NT2/D1 (cell line): ENCODE results near the gene IBSP.

Experiments used
- DNase-seq: peaks from one replicate; pipeline ENCODE4 v3.0.0-alpha.2; 2011; ENCODE audit warnings: low read depth, low spot score
- H3K27me3 ChIP-seq: 2 replicates; pipeline ENCODE4 v1.6.0; 2011; ENCODE audit warnings: mild to moderate bottlenecking; ENCODE audit not compliant: insufficient read length, insufficient read depth
- H3K36me3 ChIP-seq: 2 replicates; pipeline ENCODE4 v1.6.1; 2011; ENCODE audit warnings: mild to moderate bottlenecking, low read length, mixed read lengths; ENCODE audit not compliant: insufficient read depth, insufficient read length
- H3K4me1 ChIP-seq: 2 replicates; pipeline ENCODE4 v1.5.1; 2011; ENCODE audit not compliant: insufficient read depth, insufficient read length
- H3K4me3 ChIP-seq: 2 replicates; pipeline ENCODE4 v1.5.1; 2011; ENCODE audit warnings: low read depth; ENCODE audit not compliant: insufficient read length
- H3K9ac ChIP-seq: 2 replicates; pipeline ENCODE4 v1.6.0; 2011; ENCODE audit warnings: low read depth; ENCODE audit not compliant: insufficient read length
- H3K9me3 ChIP-seq: 2 replicates; pipeline ENCODE4 v1.5.1; 2011; ENCODE audit warnings: mild to moderate bottlenecking, low read length; ENCODE audit not compliant: insufficient read depth
- SUZ12 ChIP-seq: IDR thresholded peaks from 2 replicates; pipeline ENCODE4 v1.6.1; 2011; ENCODE audit not compliant: insufficient read length, insufficient read depth; ENCODE audit errors: extremely low read depth
- YY1 ChIP-seq: IDR thresholded peaks from 2 replicates; pipeline ENCODE4 v1.6.1; 2011; ENCODE audit not compliant: insufficient read length, insufficient read depth
- ZNF274 ChIP-seq: IDR thresholded peaks from 2 replicates; pipeline ENCODE4 v1.6.1; 2011; ENCODE audit warnings: mild to moderate bottlenecking, low read depth, low read length

IBSP gene

GRCh38 chr4:87802858-87803257 lies 3.5 kb downstream of the IBSP start:
- TF ChIP-seq ZNF274 (no peak), SUZ12 (no peak), YY1 (no peak)
- Histone ChIP-seq H3K4me1 (no peaks in the 10 kb centered on the region), H3K9me3 (no peaks in the 10 kb centered on the region), H3K36me3 (no peaks in the 10 kb centered on the region), H3K9ac (no peak overlapping the region), H3K4me3 (no peak overlapping the region), H3K27me3 (no peaks in the 10 kb centered on the region)
- DNase-seq, result no peak

- Histone ChIP-seq H3K27me3 (no peaks in the 10 kb centered on the region), H3K4me3 (no peak overlapping the region), H3K36me3 (no peaks in the 10 kb centered on the region), H3K4me1 (no peaks in the 10 kb centered on the region), H3K9me3 (no peaks in the 10 kb centered on the region), H3K9ac (no peak overlapping the region)
- DNase-seq, result no peak
- TF ChIP-seq ZNF274, result no peak
Observed at GRCh38 chr4:87803421-87803820, 4.1 kb downstream of the IBSP start.

GRCh38 chr4:87804871-87805270 lies 5.5 kb downstream of the IBSP start:
- Histone ChIP-seq H3K36me3 (no peaks in the 10 kb centered on the region), H3K27me3 (no peaks in the 10 kb centered on the region), H3K4me3 (no peak overlapping the region), H3K9ac (no peak overlapping the region), H3K4me1 (no peaks in the 10 kb centered on the region), H3K9me3 (no peaks in the 10 kb centered on the region)
- no peak for DNase-seq
- no peak for TF ChIP-seq SUZ12
- TF ChIP-seq YY1, result no peak
- no peak for TF ChIP-seq ZNF274

- Histone ChIP-seq H3K27me3 (no peaks in the 10 kb centered on the region), H3K36me3 (no peaks in the 10 kb centered on the region), H3K9me3 (no peaks in the 10 kb centered on the region), H3K4me3 (no peak overlapping the region), H3K4me1 (no peaks in the 10 kb centered on the region), H3K9ac (no peak overlapping the region)
- DNase-seq, result no peak
- TF ChIP-seq ZNF274, result no peak
- no peak for TF ChIP-seq SUZ12
- no peak for TF ChIP-seq YY1
Observed at GRCh38 chr4:87805971-87806370, 6.6 kb downstream of the IBSP start.

- H3K4me1 ChIP-seq, result no peaks in the 10 kb centered on the region
- no peak overlapping the region for H3K4me3 ChIP-seq
- TF ChIP-seq ZNF274 (no peak), SUZ12 (no peak), YY1 (no peak)
Observed at GRCh38 chr4:87806520-87806919, 7.2 kb downstream of the IBSP start.

DNA sequence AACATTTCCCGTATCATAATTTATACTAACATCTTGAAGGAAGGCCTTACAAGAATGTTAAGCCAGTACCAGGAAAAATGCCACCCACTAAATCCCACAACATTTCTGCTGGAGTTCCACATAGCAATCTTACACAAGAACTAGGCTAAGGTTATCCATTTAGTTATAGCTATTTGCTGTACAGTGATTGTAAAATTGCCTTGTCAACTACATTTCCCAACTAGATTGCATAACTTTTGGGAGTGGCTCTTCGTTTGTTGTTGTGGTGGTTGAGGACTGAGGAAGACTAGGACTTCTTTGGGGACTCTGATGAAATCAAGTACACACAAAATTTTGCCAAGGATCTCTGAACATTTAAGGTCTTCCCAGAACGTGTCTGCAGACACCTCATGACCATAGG lies 8.0 kb downstream of the IBSP start:
- Histone ChIP-seq H3K4me3 (no peak overlapping the region), H3K4me1 (no peaks in the 10 kb centered on the region), H3K27me3 (no peaks in the 10 kb centered on the region), H3K9ac (no peak overlapping the region), H3K36me3 (no peaks in the 10 kb centered on the region), H3K9me3 (no peaks in the 10 kb centered on the region)
- DNase-seq, result no peak
- no peak for TF ChIP-seq SUZ12
- TF ChIP-seq YY1, result no peak
- TF ChIP-seq ZNF274, result no peak

More at GRCh38 chr4:87806520-87806919, 7.2 kb downstream of the IBSP start:
- Histone ChIP-seq H3K36me3 (no peaks in the 10 kb centered on the region), H3K27me3 (no peaks in the 10 kb centered on the region), H3K9me3 (no peaks in the 10 kb centered on the region), H3K9ac (no peak overlapping the region)
- DNase-seq, result no peak

DNA sequence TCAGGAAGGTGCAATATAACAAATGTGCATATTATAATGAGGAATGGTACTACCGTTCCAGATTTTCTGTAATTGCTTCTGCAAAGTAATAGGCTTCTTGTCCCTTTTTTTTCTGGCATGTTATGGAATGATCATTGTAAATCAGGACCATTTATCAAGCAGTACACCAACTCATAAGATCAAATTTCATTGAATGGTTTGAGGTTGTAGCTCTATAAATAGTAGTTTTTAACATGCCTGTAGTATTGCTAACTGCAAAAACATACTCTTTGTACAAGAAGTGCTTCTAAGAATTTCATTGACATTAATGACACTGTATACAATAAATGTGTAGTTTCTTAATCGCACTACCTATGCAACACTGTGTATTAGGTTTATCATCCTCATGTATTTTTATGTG lies 12.6 kb downstream of the IBSP start:
- Histone ChIP-seq H3K9me3 (no peaks in the 10 kb centered on the region), H3K27me3 (no peaks in the 10 kb centered on the region), H3K4me1 (no peaks in the 10 kb centered on the region), H3K4me3 (no peak overlapping the region), H3K36me3 (no peaks in the 10 kb centered on the region), H3K9ac (no peak overlapping the region)
- no peak for TF ChIP-seq ZNF274
- DNase-seq, result no peak

- H3K9ac ChIP-seq, result peak overlapping the region; percentile 32
- no peak for TF ChIP-seq ZNF274
- TF ChIP-seq SUZ12, result no peak
- TF ChIP-seq YY1, result no peak
- DNase-seq, result peak; percentile 74
Observed at GRCh38 chr4:87819281-87819919, 20.0 kb downstream of the IBSP start.

More at GRCh38 chr4:87819281-87819919, 20.0 kb downstream of the IBSP start:
- no peaks in the 10 kb centered on the region for H3K36me3 ChIP-seq
- H3K9me3 ChIP-seq, result no peaks in the 10 kb centered on the region
- H3K27me3 ChIP-seq, result no peaks in the 10 kb centered on the region
- H3K4me1 ChIP-seq, result no peaks in the 10 kb centered on the region
- H3K4me3 ChIP-seq, result no peak overlapping the region
